HepG2 (cell line): ENCODE measurements around the gene MRPL38. TPM values are rescaled to one million over a fixed set of nuclear protein-coding genes. Genes with fewer than 3 reads are reported as not detected.

Experiments used
- ARNTL ChIP-seq: sonication (generic); formaldehyde crosslinking; IDR thresholded peaks from 2 replicates; pipeline ENCODE4 v1.4.0; 2020; ENCODE audit warnings: mild to moderate bottlenecking, missing genetic modification reagents
- CHCHD3 ChIP-seq: sonication (generic); formaldehyde crosslinking; IDR thresholded peaks from 2 replicates; pipeline ENCODE4 v1.8.0; 2022; ENCODE audit warnings: mild to moderate bottlenecking, missing genetic modification reagents, moderate library complexity
- JDP2 ChIP-seq: sonication (generic); formaldehyde crosslinking; IDR thresholded peaks from 2 replicates; pipeline ENCODE4 v1.8.1; 2022; ENCODE audit warnings: missing genetic modification reagents, borderline replicate concordance
- PAF1 ChIP-seq: IDR thresholded peaks from 2 replicates; pipeline ENCODE4 v1.6.1; 2016; ENCODE audit warnings: missing genetic modification reagents, missing compliant biosample characterization
- SCMH1 ChIP-seq: sonication (generic); formaldehyde crosslinking; IDR thresholded peaks from 2 replicates; pipeline ENCODE4 v1.9.0; 2021; ENCODE audit warnings: missing genetic modification reagents, mild to moderate bottlenecking, borderline replicate concordance
- SIN3B ChIP-seq: fragments of 150-350 bp; IDR thresholded peaks from 2 replicates; pipeline ENCODE4 v1.6.1; 2014; ENCODE audit warnings: low read length
- SKIL ChIP-seq: sonication (generic); formaldehyde crosslinking; IDR thresholded peaks from 2 replicates; pipeline ENCODE4 v1.8.0; 2022; ENCODE audit warnings: missing genetic modification reagents, mild to moderate bottlenecking, moderate library complexity, borderline replicate concordance
- SNAI1 ChIP-seq: sonication (generic); formaldehyde crosslinking; IDR thresholded peaks from 2 replicates; pipeline ENCODE4 v1.5.0; 2020; ENCODE audit warnings: mild to moderate bottlenecking, missing genetic modification reagents, borderline replicate concordance
- SP4 ChIP-seq: sonication (generic); formaldehyde crosslinking; IDR thresholded peaks from 2 replicates; pipeline ENCODE4 v1.8.1; 2023; ENCODE audit warnings: mild to moderate bottlenecking, missing genetic modification reagents
- U2AF1 ChIP-seq: fragments of 200-400 bp; formaldehyde crosslinking; optimal IDR thresholded peaks from 2 replicates; pipeline ENCODE3; 2017; ENCODE audit warnings: mild to moderate bottlenecking, low read depth, low read length
- YY1 ChIP-seq: IDR thresholded peaks from 2 replicates; pipeline ENCODE4 v1.6.1; 2011; ENCODE audit warnings: low read length, low read depth, moderate library complexity, mild to moderate bottlenecking; ENCODE audit not compliant: insufficient read depth, insufficient replicate concordance
- ZBTB42 ChIP-seq: sonication (generic); formaldehyde crosslinking; IDR thresholded peaks from 2 replicates; pipeline ENCODE4 v1.5.0; 2020; ENCODE audit warnings: mild to moderate bottlenecking, missing genetic modification reagents
- ZEB1 ChIP-seq: IDR thresholded peaks from 2 replicates; pipeline ENCODE4 v1.6.1; 2012; ENCODE audit warnings: mild to moderate bottlenecking, low read depth, inconsistent platforms; ENCODE audit not compliant: insufficient replicate concordance
- ZNF354B ChIP-seq: sonication (generic); formaldehyde crosslinking; IDR thresholded peaks from 2 replicates; pipeline ENCODE4 v1.8.0; 2022; ENCODE audit warnings: mild to moderate bottlenecking, missing genetic modification reagents
- ZNF44 ChIP-seq: sonication (generic); formaldehyde crosslinking; IDR thresholded peaks from 2 replicates; pipeline ENCODE4 v1.5.1; 2020; ENCODE audit warnings: mild to moderate bottlenecking, missing genetic modification reagents
- ZNF570 ChIP-seq: sonication (generic); formaldehyde crosslinking; IDR thresholded peaks from 2 replicates; pipeline ENCODE4 v1.4.0; 2020; ENCODE audit warnings: mild to moderate bottlenecking, missing genetic modification reagents, borderline replicate concordance
- ZNF597 ChIP-seq: sonication (generic); formaldehyde crosslinking; IDR thresholded peaks from 2 replicates; pipeline ENCODE4 v1.5.0; 2020; ENCODE audit warnings: missing genetic modification reagents
- ZNF792 ChIP-seq: IDR thresholded peaks from 2 replicates; pipeline ENCODE4 v1.6.1; 2016
- polyA plus RNA-seq, 8 experiments: library from polyadenylated mRNA; depleted of rRNA in 3 of 8; stranded (reverse) in 7 of 8; unstranded in 1 of 8; fragments of >200 nt; fragmentation: Illumina TruSeq in 4 of 8; extraction: Trizol in 4 of 8; gene quantifications; 2 replicates each; pipeline versions ENCODE4 v1.2.1 to v1.2.3, GENCODE V29; 2011 to 2016; ENCODE audit warnings: low read depth in 4 of 8, missing spikeins in 1 of 8, mixed read lengths in 1 of 8; ENCODE audit not compliant: insufficient read depth in 1 of 8
- total RNA-seq, 5 experiments: library from RNA; depleted of rRNA; stranded (reverse); fragments of >200 nt; fragmentation: Illumina TruSeq; extraction: Trizol; gene quantifications; 2 replicates each; pipeline ENCODE4 v1.2.3, GENCODE V29; 2016; ENCODE audit warnings: low read depth in 1 of 5
- TF ChIP-seq, protein P1 (sequence below): sonication (generic); formaldehyde crosslinking; IDR thresholded peaks from 2 replicates; pipeline ENCODE4 v1.4.0; 2020; ENCODE audit warnings: missing genetic modification reagents
- TF ChIP-seq, protein P2 (sequence below): sonication (generic); formaldehyde crosslinking; IDR thresholded peaks from 2 replicates; pipeline ENCODE4 v1.5.1; 2020; ENCODE audit warnings: mild to moderate bottlenecking, missing genetic modification reagents
- TF ChIP-seq, protein P3 (sequence below): sonication (generic); formaldehyde crosslinking; IDR thresholded peaks from 2 replicates; pipeline ENCODE4 v1.8.1; 2023; ENCODE audit warnings: mild to moderate bottlenecking, moderate library complexity, missing genetic modification reagents

MRPL38 gene
- total and polyA plus RNA-seq, 2 of the 13 experiments (the other 11 are each of a cell fraction or from before 2014, with no cell fraction given): 83.7 to 125 TPM

DNA sequence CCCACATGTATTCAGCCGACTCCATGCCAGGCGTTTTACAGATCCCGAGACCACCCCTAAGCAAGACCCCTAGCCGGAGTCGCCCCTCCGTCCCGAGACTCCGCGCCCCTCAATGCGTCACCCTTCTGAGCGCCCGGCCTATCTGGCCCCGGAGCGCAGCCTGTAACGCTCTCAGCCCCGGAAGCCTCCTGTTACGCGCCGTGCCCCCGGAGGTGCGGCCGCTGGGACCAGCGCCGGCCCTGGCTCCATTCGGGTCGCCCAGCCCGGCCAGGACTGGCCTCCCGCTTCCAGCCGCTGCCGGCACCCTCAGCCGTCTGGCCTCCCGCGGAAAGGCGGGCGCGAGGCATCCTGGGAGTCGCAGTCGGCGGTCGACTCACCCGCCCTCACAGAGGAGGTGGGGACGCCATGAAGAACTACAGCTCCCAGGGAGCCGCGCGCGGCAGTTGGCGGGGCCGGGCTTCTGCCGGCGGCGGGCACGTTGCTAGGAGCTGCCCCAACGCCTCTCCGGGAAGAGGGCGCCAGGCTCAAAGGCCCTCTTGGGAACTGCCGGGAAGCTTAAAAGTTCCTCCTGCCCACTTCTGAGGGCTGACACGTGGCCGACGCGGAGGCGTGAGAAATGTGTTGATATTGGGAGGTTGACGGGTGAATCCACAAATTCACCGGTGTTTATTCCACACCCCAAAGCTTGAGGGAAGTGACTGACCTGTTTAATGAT is 36.2 kb upstream of the MRPL38 start, which contains the start of gene FBF1 (continued):
- TF ChIP-seq, protein P1, sequence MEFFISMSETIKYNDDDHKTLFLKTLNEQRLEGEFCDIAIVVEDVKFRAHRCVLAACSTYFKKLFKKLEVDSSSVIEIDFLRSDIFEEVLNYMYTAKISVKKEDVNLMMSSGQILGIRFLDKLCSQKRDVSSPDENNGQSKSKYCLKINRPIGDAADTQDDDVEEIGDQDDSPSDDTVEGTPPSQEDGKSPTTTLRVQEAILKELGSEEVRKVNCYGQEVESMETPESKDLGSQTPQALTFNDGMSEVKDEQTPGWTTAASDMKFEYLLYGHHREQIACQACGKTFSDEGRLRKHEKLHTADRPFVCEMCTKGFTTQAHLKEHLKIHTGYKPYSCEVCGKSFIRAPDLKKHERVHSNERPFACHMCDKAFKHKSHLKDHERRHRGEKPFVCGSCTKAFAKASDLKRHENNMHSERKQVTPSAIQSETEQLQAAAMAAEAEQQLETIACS (CRISPR knock-in tag): peak; percentile 70
- TF ChIP-seq, protein P2, sequence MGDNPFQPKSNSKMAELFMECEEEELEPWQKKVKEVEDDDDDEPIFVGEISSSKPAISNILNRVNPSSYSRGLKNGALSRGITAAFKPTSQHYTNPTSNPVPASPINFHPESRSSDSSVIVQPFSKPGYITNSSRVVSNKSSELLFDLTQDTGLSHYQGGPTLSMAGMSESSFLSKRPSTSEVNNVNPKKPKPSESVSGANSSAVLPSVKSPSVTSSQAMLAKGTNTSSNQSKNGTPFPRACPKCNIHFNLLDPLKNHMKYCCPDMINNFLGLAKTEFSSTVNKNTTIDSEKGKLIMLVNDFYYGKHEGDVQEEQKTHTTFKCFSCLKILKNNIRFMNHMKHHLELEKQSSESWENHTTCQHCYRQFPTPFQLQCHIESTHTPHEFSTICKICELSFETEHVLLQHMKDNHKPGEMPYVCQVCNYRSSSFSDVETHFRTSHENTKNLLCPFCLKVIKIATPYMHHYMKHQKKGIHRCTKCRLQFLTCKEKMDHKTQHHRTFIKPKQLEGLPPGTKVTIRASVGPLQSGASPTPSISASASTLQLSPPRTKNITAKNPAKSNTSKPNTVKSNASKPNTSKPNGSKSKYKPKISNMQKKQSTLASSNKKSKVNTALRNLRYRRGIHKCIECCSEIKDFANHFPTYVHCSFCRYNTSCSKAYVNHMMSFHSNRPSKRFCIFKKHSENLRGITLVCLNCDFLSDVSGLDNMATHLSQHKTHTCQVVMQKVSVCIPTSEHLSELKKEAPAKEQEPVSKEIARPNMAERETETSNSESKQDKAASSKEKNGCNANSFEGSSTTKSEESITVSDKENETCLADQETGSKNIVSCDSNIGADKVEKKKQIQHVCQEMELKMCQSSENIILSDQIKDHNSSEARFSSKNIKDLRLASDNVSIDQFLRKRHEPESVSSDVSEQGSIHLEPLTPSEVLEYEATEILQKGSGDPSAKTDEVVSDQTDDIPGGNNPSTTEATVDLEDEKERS (CRISPR knock-in tag): peak; percentile 69; the same call in 1 of the 2 replicates
- TF ChIP-seq SIN3B (peak; percentile 91), ZNF354B (no peak), PAF1 (CRISPR knock-in tag) (peak; percentile 96), ZNF570 (CRISPR knock-in tag) (0 out of 2 replicates have a peak, but pooled peaks have one; percentile 37), ZBTB42 (CRISPR knock-in tag) (0 out of 2 replicates have a peak, but pooled peaks have one; percentile 80), CHCHD3 (CRISPR knock-in tag) (0 out of 2 replicates have a peak, but pooled peaks have one; percentile 1), SKIL (peak; percentile 78), JDP2 (no peak; the same call in 1 of the 2 replicates), ZNF792 (CRISPR knock-in tag) (peak; percentile 82), ZNF44 (CRISPR knock-in tag) (peak; percentile 38), SCMH1 (no peak), SP4 (peak; percentile 90), ZNF597 (no peak), ARNTL (CRISPR knock-in tag) (peak; percentile 95), YY1 (peak; percentile 89), SNAI1 (CRISPR knock-in tag) (peak; percentile 83; the same call in 1 of the 2 replicates), ZEB1 (no peak), U2AF1 (peak; percentile 85)
- TF ChIP-seq, protein P3, sequence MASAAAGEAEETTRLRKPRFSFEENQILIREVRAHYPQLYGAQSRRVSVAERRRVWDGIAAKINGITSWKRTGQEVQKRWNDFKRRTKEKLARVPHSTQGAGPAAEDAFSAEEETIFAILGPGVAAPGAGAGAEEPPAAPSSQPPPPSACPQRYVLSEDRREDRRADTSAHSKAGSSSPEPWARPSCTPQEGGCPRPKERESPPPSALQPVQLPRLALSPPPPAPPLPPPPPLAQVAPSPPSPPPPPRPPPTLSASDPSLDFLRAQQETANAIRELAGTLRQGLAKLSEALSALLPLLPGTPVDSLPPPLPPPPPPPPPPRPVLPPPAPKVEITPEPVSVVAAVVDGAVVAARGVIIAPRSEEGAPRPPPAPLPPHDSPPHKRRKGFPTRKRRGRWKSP: peak; percentile 74; the same call in 1 of the 2 replicates
